Uterus (tissue), 4 donors: ENCODE data around the gene ABHD3. TPM values are rescaled to one million over a fixed set of nuclear protein-coding genes. Genes with fewer than 3 reads are reported as not detected.

Experiments used
- DNase-seq, 2 donors: peaks; one replicate each; pipeline ENCODE4 v3.0.0-alpha.2; 2019 to 2020
- H3K27ac ChIP-seq, 2 donors: fragments of 200-600 bp; sonication (generic); 1 replicate in 1 of 2; 2 replicates in 1 of 2; pipeline ENCODE4 v1.5.1; 2016 to 2018
- H3K27me3 ChIP-seq, 2 donors: fragments of 200-600 bp; sonication (generic); one replicate each; pipeline ENCODE4 v1.5.1; 2018 to 2019; ENCODE audit warnings: control low read depth in 1 of 2
- H3K36me3 ChIP-seq, 2 donors: fragments of 200-600 bp; sonication (generic); one replicate each; pipeline ENCODE4 v1.5.1; 2019; ENCODE audit warnings: control low read depth in 1 of 2
- H3K4me1 ChIP-seq, 2 donors: fragments of 200-600 bp; sonication (generic); one replicate each; pipeline ENCODE4 v1.5.1; 2018 to 2019; ENCODE audit warnings: control low read depth in 1 of 2
- H3K4me3 ChIP-seq, 2 donors: fragments of 200-600 bp; sonication (generic); 1 replicate in 1 of 2; 2 replicates in 1 of 2; pipeline ENCODE4 v1.5.1; 2018 to 2019; ENCODE audit warnings: mild to moderate bottlenecking in 1 of 2
- H3K9me3 ChIP-seq, 2 donors: fragments of 200-600 bp; sonication (generic); one replicate each; pipeline ENCODE4 v1.5.1; 2019; ENCODE audit warnings: control low read depth in 1 of 2
- CTCF ChIP-seq, 4 experiments: fragments of 200-600 bp in 2 of 4; fragments of 450-650 bp in 2 of 4; sonication (generic) in 2 of 4; IDR thresholded peaks; one replicate each; pipeline ENCODE4 v1.5.1; 2016 to 2019; ENCODE audit warnings: antibody characterized with exemption in 4 of 4, mild to moderate bottlenecking in 2 of 4, moderate library complexity in 1 of 4
- POLR2A ChIP-seq, 2 donors: fragments of 450-650 bp; IDR thresholded peaks; one replicate each; pipeline ENCODE4 v1.6.1; 2016; ENCODE audit warnings: antibody characterized with exemption in 2 of 2, mild to moderate bottlenecking in 1 of 2, moderate library complexity in 1 of 2
- intact Hi-C: fragments of 100-400 bp; cut with DNase I; formaldehyde crosslinking; loops from one replicate; pipeline ENCODE4 v1.15.1; 2023; ENCODE audit warnings: low total_unique reads
- total RNA-seq, 4 donors: library from RNA; depleted of rRNA in 3 of 4; stranded (reverse); fragments of >200 nt in 3 of 4; gene quantifications; one replicate each; pipeline versions ENCODE4 v1.1.0 to v1.2.4, GENCODE V29; 2014 to 2023
- donor health status: DM: yes; HTN: yes; CAD: no.

ABHD3 gene
- total RNA-seq, 4 donors from 2014 or later: 1.0 to 17.2 (median 12.6) TPM

GRCh38 chr18:21702602-21703001 is 2.0 kb downstream of the ABHD3 start:
- H3K36me3 ChIP-seq: no peaks in the 10 kb centered on the region
- H3K9me3 ChIP-seq: no peaks in the 10 kb centered on the region
- no peaks in the 10 kb centered on the region for H3K27me3 ChIP-seq
- H3K27ac ChIP-seq: no peak overlapping the region
- no peak for DNase-seq
- H3K4me3 ChIP-seq: no peak overlapping the region
- H3K4me1 ChIP-seq: no peaks in the 10 kb centered on the region
- TF ChIP-seq POLR2A (IDR thresholded peaks at IDR 0.05) (no peak), CTCF (IDR thresholded peaks at IDR 0.05) (no peak)
- intact Hi-C loops: no loop called here

- Histone ChIP-seq H3K36me3 (no peaks in the 10 kb centered on the region), H3K27ac (no peak overlapping the region), H3K4me3 (no peak overlapping the region), H3K9me3 (no peaks in the 10 kb centered on the region), H3K27me3 (no peaks in the 10 kb centered on the region), H3K4me1 (no peaks in the 10 kb centered on the region)
- DNase-seq: no peak
- intact Hi-C loops: no loop called here
- no peak for TF ChIP-seq CTCF (IDR thresholded peaks at IDR 0.05)
- TF ChIP-seq POLR2A (IDR thresholded peaks at IDR 0.05): no peak
These were observed 3.0 kb downstream of the ABHD3 start for GRCh38 chr18:21701621-21702020.

- intact Hi-C loops: no loop called here
- no peak for DNase-seq
- Histone ChIP-seq H3K27ac (no peak overlapping the region), H3K9me3 (no peaks in the 10 kb centered on the region), H3K27me3 (no peaks in the 10 kb centered on the region), H3K4me3 (no peak overlapping the region), H3K4me1 (no peaks in the 10 kb centered on the region), H3K36me3 (no peaks in the 10 kb centered on the region)
- TF ChIP-seq CTCF (IDR thresholded peaks at IDR 0.05): no peak
- TF ChIP-seq POLR2A (IDR thresholded peaks at IDR 0.05): no peak
These were observed 4.0 kb downstream of the ABHD3 start for GRCh38 chr18:21700528-21701075.

- intact Hi-C loops: no loop called here
- peaks cover 0 to 14% of the 10 kb centered on the region in 2 donors for H3K9me3 ChIP-seq
- H3K4me3 ChIP-seq: no peak overlapping the region
- H3K27me3 ChIP-seq: no peaks in the 10 kb centered on the region
- H3K36me3 ChIP-seq: no peaks in the 10 kb centered on the region
- no peak overlapping the region for H3K27ac ChIP-seq
- no peaks in the 10 kb centered on the region for H3K4me1 ChIP-seq
- no peak for TF ChIP-seq CTCF (IDR thresholded peaks at IDR 0.05)
- TF ChIP-seq POLR2A (IDR thresholded peaks at IDR 0.05): no peak
- DNase-seq: no peak
These were observed 11.3 kb downstream of the ABHD3 start for GRCh38 chr18:21693322-21693721.

- intact Hi-C loops: no loop called here
- no peak for DNase-seq
- H3K9me3 ChIP-seq: peaks cover 0 to 14% of the 10 kb centered on the region in 2 donors
- H3K36me3 ChIP-seq: no peaks in the 10 kb centered on the region
- H3K4me1 ChIP-seq: no peaks in the 10 kb centered on the region
- no peak overlapping the region for H3K4me3 ChIP-seq
- H3K27ac ChIP-seq: no peak overlapping the region
- no peaks in the 10 kb centered on the region for H3K27me3 ChIP-seq
- no peak for TF ChIP-seq POLR2A (IDR thresholded peaks at IDR 0.05)
These were observed 14.8 kb downstream of the ABHD3 start for GRCh38 chr18:21689736-21690135.
